GM12875 (cell line): Measurements from ENCODE around the gene CLEC18C.
"Not testable (repeated sequence)": the region's sequence is repeated elsewhere in the genome, so short reads cannot be mapped to it uniquely, and the experiment has no call there.

ENCODE experiments used
- H3K4me3 ChIP-seq: one replicate; pipeline ENCODE4 v1.5.1; 2011; ENCODE audit warnings: low read depth, low read length, control low read depth
- CTCF ChIP-seq: IDR thresholded peaks from 2 replicates; pipeline ENCODE4 v1.5.1; 2011; ENCODE audit warnings: low read depth, mild to moderate bottlenecking, control low read depth, inconsistent platforms, low read length, moderate library complexity, borderline replicate concordance; ENCODE audit not compliant: insufficient read depth

Gene CLEC18C

GRCh38 chr16:70159355-70160348, 13.9 kb upstream of the CLEC18C start:
- TF ChIP-seq CTCF = no peak
- no peak overlapping the region for H3K4me3 ChIP-seq

GRCh38 chr16:70160388-70160787, 13.2 kb upstream of the CLEC18C start:
- no peak for TF ChIP-seq CTCF
- no peak overlapping the region for H3K4me3 ChIP-seq

DNA sequence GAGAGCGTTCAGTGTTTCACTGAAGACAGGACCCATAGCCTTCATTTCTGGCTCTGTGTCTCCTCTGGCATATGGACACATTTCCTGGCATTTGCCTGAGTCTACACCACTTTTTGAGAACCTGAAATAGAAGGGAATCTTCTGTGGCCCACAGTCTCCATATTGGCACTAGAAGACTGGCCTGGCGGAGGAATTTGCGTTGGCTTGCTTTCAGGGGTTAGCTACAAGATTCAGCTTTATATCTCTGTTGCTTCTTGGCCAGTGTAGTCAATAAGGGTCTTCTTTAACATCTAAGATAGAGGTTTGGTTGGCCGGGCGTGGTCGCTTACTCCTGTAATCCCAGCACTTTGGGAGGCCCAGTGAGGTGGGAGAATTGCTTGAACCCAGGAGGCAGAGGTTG, 12.8 kb upstream of the CLEC18C start:
- H3K4me3 ChIP-seq = no peak overlapping the region
- no peak for TF ChIP-seq CTCF

- TF ChIP-seq CTCF = no peak
- no peak overlapping the region for H3K4me3 ChIP-seq
These were observed 12.2 kb upstream of the CLEC18C start for GRCh38 chr16:70161350-70161749.

- TF ChIP-seq CTCF = no peak
- no peak overlapping the region for H3K4me3 ChIP-seq
These were observed 11.5 kb upstream of the CLEC18C start for GRCh38 chr16:70162041-70162451.

GRCh38 chr16:70163596-70163995, 10.0 kb upstream of the CLEC18C start:
- TF ChIP-seq CTCF = no peak
- no peak overlapping the region for H3K4me3 ChIP-seq

GRCh38 chr16:70166688-70167087, 6.9 kb upstream of the CLEC18C start:
- H3K4me3 ChIP-seq = not testable (repeated sequence)

DNA sequence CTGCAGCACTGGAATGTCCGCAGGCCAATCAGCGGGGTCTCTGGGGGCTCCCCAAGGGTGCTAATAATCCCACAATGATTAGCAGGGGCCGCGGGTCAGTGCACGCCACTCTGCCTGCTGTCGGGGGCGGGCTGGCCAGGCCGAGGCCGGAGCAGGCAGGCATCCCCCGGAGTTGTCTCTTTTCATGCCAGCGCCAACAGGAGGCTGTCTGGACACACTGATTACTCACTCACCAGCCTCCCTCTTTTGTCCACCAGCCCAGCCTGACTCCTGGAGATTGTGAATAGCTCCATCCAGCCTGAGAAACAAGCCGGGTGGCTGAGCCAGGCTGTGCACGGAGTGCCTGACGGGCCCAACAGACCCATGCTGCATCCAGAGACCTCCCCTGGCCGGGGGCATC, 329 bp downstream of the CLEC18C start:
- not testable (repeated sequence) for H3K4me3 ChIP-seq

DNA sequence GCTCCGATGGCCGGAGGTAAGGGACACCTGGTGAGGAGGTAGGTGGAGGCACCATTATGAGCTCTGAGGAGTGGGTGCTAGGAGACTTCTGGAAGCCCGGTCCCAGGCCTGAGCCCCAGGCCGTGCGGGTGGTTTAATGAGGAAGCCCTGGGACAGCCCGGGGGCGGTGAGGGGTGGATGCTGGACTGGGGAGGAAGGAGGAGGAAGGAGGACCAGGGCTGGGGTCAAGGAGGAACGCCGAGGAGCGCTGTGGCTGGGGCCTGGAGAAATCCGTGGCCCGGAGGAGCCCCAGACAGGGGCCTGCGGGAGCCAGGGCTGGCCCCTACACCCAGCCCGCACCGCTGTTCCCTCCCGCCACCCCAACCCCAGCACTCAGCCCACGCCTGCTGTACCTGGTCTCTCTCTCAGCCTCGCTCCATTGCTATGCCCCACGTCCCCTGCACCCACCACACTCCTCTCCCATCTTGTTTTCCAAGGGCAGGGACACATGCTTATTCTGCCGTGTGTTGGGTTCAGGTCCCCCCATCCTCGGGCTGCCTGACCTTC, 873 bp downstream of the CLEC18C start:
- H3K4me3 ChIP-seq = not testable (repeated sequence)

DNA sequence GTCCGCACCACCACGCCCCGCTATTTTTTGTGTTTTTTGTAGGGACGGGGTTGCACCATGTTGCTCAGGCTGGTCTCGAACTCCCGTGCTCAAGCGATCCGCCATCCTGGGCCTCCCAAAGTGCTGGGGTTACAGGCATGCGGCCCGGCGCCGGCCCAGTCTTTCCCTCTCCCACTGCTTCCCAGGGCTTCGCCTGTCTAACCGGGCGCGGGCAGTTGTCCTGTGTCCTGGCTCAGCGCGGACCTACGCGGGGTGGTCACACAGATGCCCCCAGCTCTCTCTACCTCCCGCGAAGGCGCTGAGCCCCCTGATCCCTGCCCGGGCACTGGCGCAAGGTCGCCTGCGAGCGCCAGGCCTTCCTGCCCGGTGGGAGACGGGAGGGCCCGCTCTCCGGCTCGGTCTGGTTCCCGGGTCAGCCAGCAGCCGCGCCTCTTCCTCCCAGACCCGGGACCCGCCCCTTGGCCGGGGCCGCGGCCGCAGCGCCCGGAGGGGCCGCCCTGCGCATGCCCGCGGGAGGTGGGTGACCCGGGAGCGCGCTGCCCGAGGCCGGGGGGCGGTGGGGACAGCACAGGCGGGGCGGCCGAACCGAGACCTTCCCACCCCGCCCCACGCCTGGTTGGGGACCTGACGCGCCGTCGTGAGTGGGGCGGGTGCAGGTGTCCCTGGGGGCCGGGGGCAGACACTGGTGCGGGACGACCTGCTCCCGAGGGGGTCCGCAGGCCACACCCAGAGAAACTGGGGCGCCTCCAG, 14.4 kb downstream of the CLEC18C start:
- H3K4me3 ChIP-seq = not testable (repeated sequence)

GRCh38 chr16:70188608-70188915, 15.0 kb downstream of the CLEC18C start:
- H3K4me3 ChIP-seq = not testable (repeated sequence)

DNA sequence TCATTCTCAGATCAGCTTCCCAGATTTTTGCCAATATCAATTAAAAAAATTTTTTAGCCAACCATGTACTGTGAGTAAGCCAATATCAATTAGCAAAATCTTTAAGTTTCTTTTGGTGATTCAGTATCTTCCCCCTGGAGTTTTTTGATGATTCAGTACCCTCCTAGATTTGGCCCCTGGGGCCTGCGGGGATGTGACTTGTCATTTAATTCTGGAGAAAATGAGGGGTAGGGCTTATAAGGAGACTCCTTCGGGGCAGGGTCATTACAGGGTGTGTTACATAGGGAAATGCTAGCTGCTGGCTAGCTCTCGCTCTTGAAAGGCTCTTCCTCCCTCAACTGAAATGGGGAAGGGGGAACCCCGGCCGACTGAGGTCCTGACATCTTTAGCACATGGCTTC, 17.0 kb downstream of the CLEC18C start:
- H3K4me3 ChIP-seq = not testable (repeated sequence)
